HuH-7.5 (cell line): ENCODE data around the gene COPS3.

ENCODE experiments used
- DNase-seq: peaks from one replicate; pipeline ENCODE4 v3.0.0; 2011; ENCODE audit warnings: low spot score

The COPS3 gene

GRCh38 chr17:17241656-17242055 is 39.4 kb downstream of the COPS3 start:
- no peak for DNase-seq

DNA sequence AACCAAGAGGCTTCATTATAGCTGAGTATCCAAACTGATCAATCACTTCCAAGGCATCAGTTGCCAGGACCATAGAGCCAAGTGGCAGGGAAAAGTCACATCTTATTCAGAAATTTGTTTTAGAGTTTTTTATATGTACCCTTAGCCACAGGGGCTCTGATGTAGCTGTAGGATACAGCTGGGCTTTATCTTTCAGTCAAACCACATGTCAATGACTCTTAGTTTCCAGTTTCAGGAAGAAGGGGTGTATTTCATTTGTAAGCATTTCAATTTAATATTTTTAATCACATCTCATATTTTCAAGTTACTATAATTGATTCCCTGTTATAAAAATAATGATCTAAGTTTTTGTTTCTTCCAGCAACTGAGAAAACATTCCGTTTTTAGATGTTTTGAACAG is 41.2 kb downstream of the COPS3 start:
- no peak for DNase-seq

- peak; percentile 73 for DNase-seq
Measured at GRCh38 chr17:17237026-17237799, 43.8 kb downstream of the COPS3 start, which contains the start of gene FLCN. Gene FLCN, minus strand, starts transcription at chr17:17237168. Its CDS starts 9,031 bp downstream, at chr17:17228137.

DNA sequence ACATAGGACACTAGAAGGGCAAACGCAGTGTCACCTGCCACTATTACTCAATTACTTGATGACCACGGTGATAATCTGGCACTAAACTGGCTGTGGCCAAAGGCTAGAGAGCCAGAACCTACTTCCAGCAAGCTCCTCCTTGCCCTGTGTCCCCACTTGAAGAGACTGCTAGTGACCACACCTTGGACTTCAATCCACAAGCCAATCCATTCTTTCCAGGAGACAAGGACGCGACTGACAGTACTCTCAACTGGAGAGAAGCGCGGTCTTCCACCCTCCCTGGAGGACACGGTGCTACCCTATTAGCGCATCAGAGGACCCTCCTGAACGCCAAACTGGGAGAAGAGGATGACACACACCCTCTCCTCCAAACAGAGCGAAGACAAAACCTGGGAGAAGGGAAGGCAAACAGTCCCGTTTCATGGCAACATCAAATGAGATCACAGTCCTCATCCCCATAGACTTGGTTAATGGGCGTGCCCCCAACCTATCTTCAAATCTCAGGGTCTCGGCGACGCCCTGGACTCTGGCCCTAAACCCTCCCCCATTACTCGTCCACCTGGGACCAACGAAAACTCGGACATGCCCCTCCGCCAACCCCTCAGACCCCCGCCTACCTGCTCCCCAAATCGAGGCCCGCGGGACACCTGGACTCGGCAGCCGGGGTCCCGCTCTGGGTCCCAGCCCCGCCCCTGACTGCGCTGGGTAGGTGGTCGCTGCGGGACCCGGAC is 44.6 kb downstream of the COPS3 start:
- no peak for DNase-seq

DNA sequence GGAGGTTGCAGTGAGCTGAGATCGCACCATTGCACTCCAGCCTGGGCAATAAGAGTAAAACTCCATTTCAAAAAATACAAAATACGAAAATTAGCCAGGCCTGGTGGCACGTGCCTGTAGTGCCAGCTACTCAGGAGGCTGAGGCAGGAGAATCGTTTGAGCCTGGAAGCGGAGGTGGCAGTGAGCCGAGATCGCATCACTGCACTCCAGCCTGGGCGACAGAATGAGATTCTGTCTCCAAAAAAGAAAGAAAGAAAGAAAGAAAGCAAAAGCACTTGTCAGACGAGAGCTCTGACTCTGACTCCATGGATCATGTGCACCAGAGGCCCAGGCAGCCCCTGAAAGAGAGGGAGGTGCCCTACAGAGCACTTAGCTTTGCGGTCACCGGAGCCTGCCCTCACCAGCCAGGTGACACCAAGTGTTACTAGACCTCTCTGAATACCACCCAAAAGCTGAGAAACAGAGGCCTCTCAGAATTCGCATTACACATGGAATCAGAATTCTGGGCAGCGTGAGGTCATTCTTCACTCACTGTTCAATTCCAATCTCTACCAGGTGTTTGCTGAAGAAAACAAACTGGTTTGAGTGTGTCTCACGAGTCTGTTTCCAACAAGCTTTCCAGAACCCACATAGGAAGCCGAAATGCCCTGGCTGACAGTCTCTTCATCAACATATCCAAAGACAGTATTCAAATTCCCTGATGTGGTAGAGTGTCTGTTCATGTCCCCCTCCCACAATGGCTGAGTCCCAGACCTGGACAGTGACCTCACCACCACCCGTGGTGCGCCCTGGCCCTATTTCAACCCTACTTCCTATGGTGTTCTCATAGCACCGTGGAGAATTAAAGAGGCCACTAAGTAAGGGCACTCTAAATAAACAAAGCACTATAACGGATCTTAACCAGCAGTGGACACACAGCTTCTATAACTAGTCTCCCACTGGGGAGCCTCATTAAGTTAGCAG is 45.6 kb downstream of the COPS3 start:
- no peak for DNase-seq

GRCh38 chr17:17232303-17232621 is 48.8 kb downstream of the COPS3 start:
- no peak for DNase-seq

DNA sequence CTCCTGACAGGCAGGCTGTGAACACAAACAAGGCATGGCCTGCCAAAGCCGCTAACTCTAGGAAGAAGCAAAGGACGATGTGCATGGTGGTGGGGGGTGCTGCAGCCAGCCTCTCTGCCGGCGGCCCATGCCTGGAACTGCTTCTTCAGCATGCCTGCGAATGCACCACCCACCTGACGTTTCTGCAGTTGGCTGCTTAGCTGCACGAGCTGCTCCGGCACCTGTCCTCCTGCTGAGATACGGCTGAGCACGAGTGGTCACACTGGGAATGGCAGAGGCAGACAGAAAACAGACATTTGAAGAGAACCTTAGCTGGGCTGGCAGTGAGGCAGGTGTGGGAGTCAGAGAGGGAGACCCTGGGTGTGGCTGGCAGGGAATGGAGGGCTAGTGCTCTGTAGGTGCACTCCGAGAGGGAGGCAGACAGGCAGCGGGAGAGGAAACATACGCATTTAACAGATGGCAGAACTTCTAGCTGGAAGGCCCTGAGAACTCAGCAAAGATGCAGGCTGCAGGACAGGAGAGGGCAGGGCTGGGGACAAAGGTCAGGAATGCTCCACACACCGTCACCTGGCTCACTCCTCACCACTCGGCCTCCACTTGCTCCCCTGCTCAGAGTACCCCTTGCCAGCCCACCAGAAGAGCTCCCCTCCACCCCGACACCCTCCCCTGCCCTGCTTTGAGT is 49.3 kb downstream of the COPS3 start:
- no peak for DNase-seq

DNA sequence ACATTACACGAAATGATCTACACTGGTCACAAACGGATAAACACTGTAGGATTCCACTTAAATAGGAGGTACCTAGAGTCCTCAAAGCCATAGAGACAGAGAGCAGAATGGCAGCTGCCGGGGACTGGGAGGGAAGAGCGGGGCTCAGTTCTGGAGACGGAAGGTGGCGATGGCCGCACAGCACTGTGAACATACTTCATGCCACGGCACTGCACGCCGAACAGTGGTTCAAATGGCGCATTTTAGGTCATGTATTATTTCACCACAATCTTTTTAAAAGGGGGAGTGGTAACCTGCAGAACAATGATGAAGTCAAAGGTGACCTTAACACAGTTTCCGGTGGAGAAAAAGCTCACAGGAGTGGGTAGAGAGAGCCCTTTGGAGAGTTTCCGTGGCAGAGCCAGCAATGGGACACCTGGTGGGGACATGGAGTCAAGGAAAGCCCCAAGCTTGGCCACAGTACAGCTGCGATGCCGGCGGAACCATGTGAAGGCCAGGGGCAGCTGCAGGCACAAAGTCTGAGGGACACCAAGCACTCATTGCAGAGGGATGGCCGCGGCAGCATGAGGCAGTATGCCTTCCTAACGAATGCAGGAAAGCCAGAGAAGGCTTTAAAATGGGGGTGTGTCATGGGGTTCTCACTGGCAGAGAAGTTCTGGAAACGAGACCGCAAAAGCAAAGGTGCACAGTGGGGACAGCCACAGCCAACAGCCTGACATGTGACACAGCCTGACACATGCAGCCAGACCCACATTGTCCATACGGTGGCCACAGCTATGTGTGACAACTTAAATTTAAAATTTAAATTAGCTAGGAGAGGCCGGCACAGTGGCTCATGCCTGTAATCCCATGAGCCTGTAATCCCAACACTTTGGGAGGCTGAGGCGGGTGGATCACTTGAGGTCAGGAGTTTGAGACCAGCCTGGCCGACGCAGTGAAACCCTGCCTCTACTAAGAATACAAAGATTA is 51.3 kb downstream of the COPS3 start:
- no peak for DNase-seq

DNA sequence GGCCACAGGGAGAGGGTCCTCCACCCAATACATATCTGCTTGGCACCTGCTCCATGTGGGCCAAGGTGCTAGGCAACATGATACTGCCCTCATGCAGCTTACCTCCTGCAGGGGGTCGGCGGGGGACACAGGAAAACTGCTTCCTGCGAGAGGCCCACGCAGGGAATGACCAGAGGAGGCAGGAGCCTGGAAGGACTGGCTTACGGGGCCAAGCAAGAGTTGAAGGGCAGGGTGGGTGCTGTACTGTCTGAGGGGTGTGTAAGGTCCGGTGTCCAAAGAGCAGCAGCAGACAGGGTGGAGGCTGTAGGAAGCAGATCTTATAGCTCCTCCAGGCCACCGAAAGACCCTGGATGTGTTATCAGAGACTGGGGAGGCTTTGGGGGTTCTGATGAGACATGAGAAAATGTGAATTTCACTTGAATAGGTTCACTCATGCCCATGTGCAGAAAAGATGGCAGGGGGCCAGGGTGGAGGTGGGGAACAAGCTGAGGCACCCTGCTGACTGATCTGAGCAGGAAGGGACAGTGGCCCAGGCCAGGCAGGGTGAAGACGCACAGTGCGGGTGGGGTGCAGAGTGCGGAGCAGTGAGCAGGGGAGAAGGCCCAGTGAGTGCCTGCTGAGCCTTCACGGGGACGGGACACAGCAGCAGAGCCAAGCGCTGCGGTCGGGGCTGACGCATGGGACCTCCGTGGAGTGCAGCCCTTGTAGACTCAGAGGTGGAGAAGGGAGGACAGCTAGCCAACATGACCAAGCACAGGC is 52.3 kb downstream of the COPS3 start:
- no peak for DNase-seq

DNA sequence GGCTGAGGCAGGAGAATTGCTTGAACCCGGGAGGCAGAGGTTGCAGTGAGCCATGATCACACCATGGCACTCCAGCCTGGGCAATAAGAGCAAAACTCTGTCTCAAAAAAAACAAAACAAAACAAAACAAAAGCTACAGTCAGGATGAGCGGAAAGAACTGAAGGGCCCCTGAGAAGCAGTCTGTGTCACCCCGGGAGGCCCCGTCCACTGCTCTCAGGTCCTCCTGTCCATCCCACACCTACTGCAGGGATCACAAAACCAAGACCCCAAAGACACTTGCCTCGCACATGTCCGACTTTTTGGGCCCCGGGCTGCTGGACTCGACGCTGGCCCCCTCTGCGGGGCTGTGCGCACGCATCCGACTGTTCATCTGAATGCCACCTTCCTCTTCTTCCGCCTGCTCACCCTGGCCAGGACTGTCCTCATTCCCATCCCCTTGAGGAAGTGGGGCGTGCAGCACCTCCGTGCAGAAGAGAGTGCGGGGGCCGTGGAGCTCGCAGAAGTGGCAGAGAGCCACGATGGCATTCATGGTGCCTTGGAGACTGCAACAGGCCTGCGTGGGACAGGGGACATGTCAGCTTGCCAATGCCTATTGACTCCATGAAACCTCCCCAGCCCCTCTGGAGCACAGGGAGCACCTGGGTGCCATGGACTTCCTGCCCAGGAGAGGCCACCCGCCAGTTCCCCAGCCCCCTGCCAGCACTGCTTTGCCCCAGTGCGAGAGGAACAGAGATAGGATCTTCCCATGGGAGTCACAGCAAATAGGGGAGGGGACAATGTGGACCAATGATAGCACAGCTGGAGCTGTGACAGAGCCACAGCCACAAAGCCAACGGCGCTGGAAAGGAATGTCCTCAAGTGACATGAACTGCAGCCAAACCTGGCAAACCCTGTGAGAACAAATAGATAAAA is 53.2 kb downstream of the COPS3 start:
- no peak for DNase-seq

DNA sequence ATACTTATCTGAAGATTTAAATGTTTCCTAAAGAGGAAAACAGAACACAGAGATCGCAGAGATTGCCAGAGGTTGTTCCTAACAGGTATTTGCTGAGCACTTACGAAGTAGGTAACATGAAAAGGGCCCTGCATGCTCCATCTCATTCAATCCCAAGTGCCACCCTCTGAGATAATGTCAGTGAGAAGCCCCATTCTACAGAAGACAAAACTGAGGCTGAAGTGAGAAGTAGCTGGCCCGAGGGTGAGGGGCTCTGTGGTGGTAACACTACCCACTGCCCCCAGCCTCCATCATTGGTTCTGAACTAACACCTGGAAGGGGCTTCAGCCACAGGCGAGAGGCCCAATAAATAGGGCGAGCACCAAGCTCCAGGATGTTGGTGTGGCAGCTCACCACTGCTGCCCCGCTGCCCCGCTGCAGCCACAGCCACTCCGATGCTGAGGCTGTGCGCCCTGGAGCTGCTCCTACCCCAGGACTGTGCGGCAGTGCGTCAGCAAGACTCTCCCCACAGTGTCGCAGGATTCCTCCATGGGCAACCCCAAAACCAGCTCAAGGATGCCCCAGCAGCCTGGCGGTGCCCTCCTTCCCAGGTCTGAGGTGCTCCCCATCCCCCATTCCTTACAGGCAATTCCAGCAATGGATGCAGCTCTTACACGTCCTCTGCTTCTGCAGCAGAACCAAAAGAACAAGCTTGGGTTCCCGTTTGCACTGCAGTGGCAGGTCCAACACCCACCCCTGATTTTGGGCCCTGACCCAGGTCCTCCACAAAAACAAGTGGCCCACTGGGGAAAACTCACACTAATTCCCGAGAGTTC is 54.4 kb downstream of the COPS3 start:
- no peak for DNase-seq

GRCh38 chr17:17225901-17226300 is 55.1 kb downstream of the COPS3 start:
- no peak for DNase-seq

DNA sequence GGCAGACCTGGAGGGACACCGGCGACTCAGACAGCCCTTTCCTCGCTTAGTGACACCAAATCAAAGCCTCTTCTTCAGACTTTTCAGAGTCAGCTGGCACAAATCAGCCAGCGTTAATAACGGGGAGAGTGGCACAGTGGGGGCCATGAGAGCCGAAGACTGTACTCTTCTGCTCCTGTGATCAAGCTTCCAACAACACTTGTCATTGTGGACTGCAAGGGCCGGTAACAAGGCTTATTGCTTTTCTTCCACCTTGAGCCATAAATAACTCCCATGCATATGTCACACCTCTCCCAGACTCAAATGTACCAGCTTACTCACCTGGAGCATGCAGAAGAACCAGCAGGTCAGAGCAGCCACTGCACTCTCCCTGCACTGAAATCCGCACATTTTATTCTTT is 56.9 kb downstream of the COPS3 start:
- DNase-seq = no peak

DNA sequence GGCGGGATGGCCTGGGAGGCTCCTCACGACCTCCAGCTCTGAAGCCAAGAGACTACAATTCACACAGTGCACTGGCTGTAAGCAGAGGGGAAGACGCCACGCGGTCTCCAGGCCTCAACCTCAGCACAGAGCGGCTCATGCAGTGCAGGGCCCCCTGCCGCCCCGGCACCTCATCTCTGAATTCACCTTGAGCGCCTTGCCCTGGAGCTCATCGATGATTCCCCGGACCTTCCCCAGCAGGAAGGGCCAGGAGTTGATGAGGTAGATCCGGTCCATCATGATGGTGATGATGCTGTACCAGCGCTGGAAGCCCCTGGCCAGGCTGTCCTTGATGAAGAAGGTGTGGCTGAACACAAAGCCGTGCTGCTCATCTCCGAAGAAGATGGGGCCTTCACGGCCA is 57.3 kb downstream of the COPS3 start:
- DNase-seq = no peak

GRCh38 chr17:17221329-17221728 is 59.7 kb downstream of the COPS3 start:
- DNase-seq = no peak

DNA sequence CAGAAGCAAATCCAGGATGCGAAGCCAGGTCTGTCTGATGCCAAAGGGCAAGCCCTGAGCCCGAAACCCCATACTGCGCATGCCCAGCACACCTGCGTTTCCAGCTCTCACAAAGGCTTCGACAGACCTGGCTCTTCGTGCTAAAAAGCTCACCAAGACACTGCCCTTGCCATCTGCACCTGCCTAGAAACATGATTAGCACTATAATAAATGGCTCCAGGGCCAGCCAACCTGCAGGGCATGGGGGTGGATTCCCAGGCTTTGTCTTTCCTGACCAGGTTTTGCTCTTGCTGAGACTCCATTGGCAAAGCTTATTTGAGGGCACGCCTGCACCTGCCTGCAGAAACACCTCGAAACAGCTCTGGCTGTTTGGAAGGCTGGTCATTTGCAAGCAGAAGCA is 60.5 kb downstream of the COPS3 start:
- DNase-seq = no peak

DNA sequence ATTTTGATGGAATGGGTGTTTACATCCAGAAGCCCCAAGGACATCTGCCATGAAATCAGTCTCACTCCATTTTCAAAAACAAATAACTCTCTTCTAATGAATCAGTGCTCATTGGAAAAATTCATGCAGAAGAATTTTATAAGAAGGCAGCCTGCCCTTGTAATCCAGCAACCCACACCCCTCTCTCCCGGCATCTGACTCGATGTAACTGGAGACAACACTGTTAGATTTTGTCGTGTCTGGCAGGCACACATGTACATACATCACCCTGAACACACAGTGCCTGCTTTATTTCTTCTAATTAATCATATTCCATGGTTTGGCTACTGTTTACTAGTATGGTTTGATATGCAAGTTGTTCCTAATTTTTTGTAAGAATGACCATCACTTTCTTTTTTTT is 63.1 kb downstream of the COPS3 start:
- no peak for DNase-seq

GRCh38 chr17:17216776-17217175 is 64.3 kb downstream of the COPS3 start:
- DNase-seq = no peak
